Fibroblast of lung (primary cell): Measurements from ENCODE around the gene SVIP. TPM values are rescaled to one million over a fixed set of nuclear protein-coding genes. Genes with fewer than 3 reads are reported as not detected.

Source experiments
- DNase-seq, 2 donors: peaks; one replicate each; pipeline versions ENCODE4 v3.0.0 to v3.0.0-alpha.2; 2010; ENCODE audit warnings: low read depth in 2 of 2
- H2AFZ ChIP-seq: 2 replicates; pipeline ENCODE4 v1.5.1; 2012; ENCODE audit warnings: low read length, control low read depth, inconsistent platforms
- H3K27ac ChIP-seq: 2 replicates; pipeline ENCODE4 v1.5.1; 2011; ENCODE audit warnings: low read length, control low read depth; ENCODE audit not compliant: insufficient read depth
- H3K27me3 ChIP-seq: 2 replicates; pipeline ENCODE4 v1.5.1; 2011; ENCODE audit warnings: mild to moderate bottlenecking, low read length; ENCODE audit not compliant: control insufficient read depth, insufficient read depth
- H3K36me3 ChIP-seq: 2 replicates; pipeline ENCODE4 v1.5.1; 2011; ENCODE audit warnings: low read length; ENCODE audit not compliant: control insufficient read depth, insufficient read depth
- H3K4me1 ChIP-seq: 2 replicates; pipeline ENCODE4 v1.5.1; 2011; ENCODE audit warnings: low read length; ENCODE audit not compliant: control insufficient read depth, insufficient read depth; ENCODE audit errors: extremely low read depth
- H3K4me2 ChIP-seq: 2 replicates; pipeline ENCODE4 v1.5.1; 2011; ENCODE audit warnings: low read length, control low read depth; ENCODE audit not compliant: insufficient read depth; ENCODE audit errors: extremely low read depth
- H3K4me3 ChIP-seq, 4 experiments: fragments of 200-600 bp in 1 of 4; sonication (generic) in 1 of 4; replicated peaks in 1 of 4; 2 replicates each; pipeline ENCODE4 v1.5.1; 2011 to 2016; ENCODE audit warnings: low read length in 4 of 4, low read depth in 3 of 4, mild to moderate bottlenecking in 3 of 4, control low read depth in 2 of 4, inconsistent platforms in 1 of 4, mixed read lengths in 1 of 4; ENCODE audit not compliant: insufficient read depth in 1 of 4; ENCODE audit errors: control extremely low read depth in 1 of 4
- H3K79me2 ChIP-seq: 2 replicates; pipeline ENCODE4 v1.5.1; 2012; ENCODE audit warnings: mild to moderate bottlenecking, low read length, inconsistent platforms; ENCODE audit not compliant: control insufficient read depth, insufficient read depth
- H3K9ac ChIP-seq: 2 replicates; pipeline ENCODE4 v1.5.1; 2011; ENCODE audit warnings: mild to moderate bottlenecking, low read length, control low read depth; ENCODE audit not compliant: insufficient read depth
- H3K9me3 ChIP-seq: 2 replicates; pipeline ENCODE4 v1.5.1; 2012; ENCODE audit warnings: low read depth, low read length; ENCODE audit not compliant: control insufficient read depth, insufficient read depth
- H4K20me1 ChIP-seq: 2 replicates; pipeline ENCODE4 v1.5.1; 2011; ENCODE audit warnings: low read length; ENCODE audit not compliant: control insufficient read depth, insufficient read depth; ENCODE audit errors: extremely low read depth
- CTCF ChIP-seq, 2 donors: IDR thresholded peaks in 1 of 2; conservative IDR thresholded peaks in 1 of 2; 1 replicate in 1 of 2; 2 replicates in 1 of 2; pipeline ENCODE4 v1.5.1; 2011 to 2012; ENCODE audit warnings: low read length in 2 of 2, control low read depth in 1 of 2, inconsistent platforms in 1 of 2, low read depth in 1 of 2, mild to moderate bottlenecking in 1 of 2
- EZH2 ChIP-seq: IDR thresholded peaks from 2 replicates; pipeline ENCODE4 v1.5.1; 2012; ENCODE audit warnings: low read length, control low read depth, mild to moderate bottlenecking; ENCODE audit errors: missing control alignments
- polyA plus RNA-seq, 2 donors: library from polyadenylated mRNA; depleted of rRNA in 1 of 2; stranded (reverse) in 1 of 2; unstranded in 1 of 2; fragments of >200 nt; gene quantifications; 2 replicates each; pipeline ENCODE4 v1.2.1, GENCODE V29; 2011 to 2012; ENCODE audit warnings: missing spikeins in 1 of 2
- total RNA-seq: library from RNA; depleted of rRNA; stranded (reverse); fragments of >200 nt; gene quantifications from 2 replicates; pipeline ENCODE4 v1.2.1, GENCODE V29; 2014

SVIP gene
- total and polyA plus RNA-seq, 2 donors (not counting 1 experiment from before 2014, with no cell fraction given): 5.3 to 6.0 TPM

- H3K4me3 ChIP-seq: no peak overlapping the region
- no peak overlapping the region for H3K4me2 ChIP-seq
- no peak for DNase-seq
- no peaks in the 10 kb centered on the region for H3K9me3 ChIP-seq
- H2AFZ ChIP-seq: no peak overlapping the region
- H3K4me1 ChIP-seq: no peaks in the 10 kb centered on the region
- TF ChIP-seq CTCF (conservative IDR thresholded peaks at IDR 0.05 in 1 of 2, IDR thresholded peaks at IDR 0.05 in 1 of 2; ENCODE audit: low read depth in 1 of 2, low read length in 2 of 2): no peak
- no peak for TF ChIP-seq EZH2
- H3K9ac ChIP-seq: no peak overlapping the region
- no peaks in the 10 kb centered on the region for H3K27me3 ChIP-seq
- no peaks in the 10 kb centered on the region for H4K20me1 ChIP-seq
- H3K36me3 ChIP-seq: peaks cover 2% of the 10 kb centered on the region
- no peak overlapping the region for H3K27ac ChIP-seq
- H3K79me2 ChIP-seq: no peaks in the 10 kb centered on the region
Measured at GRCh38 chr11:22822203-22822602, 7.4 kb downstream of the SVIP start.

- no peak for DNase-seq
- no peak overlapping the region for H3K4me3 ChIP-seq
- no peak overlapping the region for H2AFZ ChIP-seq
- H4K20me1 ChIP-seq: no peaks in the 10 kb centered on the region
- H3K9me3 ChIP-seq: no peaks in the 10 kb centered on the region
- H3K79me2 ChIP-seq: no peaks in the 10 kb centered on the region
- H3K36me3 ChIP-seq: no peaks in the 10 kb centered on the region
- TF ChIP-seq EZH2: no peak
- TF ChIP-seq CTCF (conservative IDR thresholded peaks at IDR 0.05 in 1 of 2, IDR thresholded peaks at IDR 0.05 in 1 of 2; ENCODE audit: low read depth in 1 of 2, low read length in 2 of 2): no peak
- H3K4me2 ChIP-seq: no peak overlapping the region
- no peaks in the 10 kb centered on the region for H3K4me1 ChIP-seq
- no peaks in the 10 kb centered on the region for H3K27me3 ChIP-seq
- H3K9ac ChIP-seq: no peak overlapping the region
- no peak overlapping the region for H3K27ac ChIP-seq
Measured at GRCh38 chr11:22809893-22810292, 19.7 kb downstream of the SVIP start.

- no peaks in the 10 kb centered on the region for H3K79me2 ChIP-seq
- no peaks in the 10 kb centered on the region for H3K4me1 ChIP-seq
- no peak overlapping the region for H3K27ac ChIP-seq
- no peak overlapping the region for H3K4me3 ChIP-seq
- no peak overlapping the region for H2AFZ ChIP-seq
- DNase-seq: no peak
- TF ChIP-seq EZH2 (no peak), CTCF (conservative IDR thresholded peaks at IDR 0.05 in 1 of 2, IDR thresholded peaks at IDR 0.05 in 1 of 2; ENCODE audit: low read depth in 1 of 2, low read length in 2 of 2) (no peak)
- H4K20me1 ChIP-seq: no peaks in the 10 kb centered on the region
- H3K9me3 ChIP-seq: no peaks in the 10 kb centered on the region
- H3K9ac ChIP-seq: no peak overlapping the region
- no peaks in the 10 kb centered on the region for H3K36me3 ChIP-seq
- H3K27me3 ChIP-seq: no peaks in the 10 kb centered on the region
- no peak overlapping the region for H3K4me2 ChIP-seq
Measured at GRCh38 chr11:22808571-22809197, 20.9 kb downstream of the SVIP start.
